Measurements from ENCODE around the gene ACTA1. TPM values are rescaled to one million over a fixed set of nuclear protein-coding genes. Genes with fewer than 3 reads are reported as not detected.

The ACTA1 gene
- total and polyA plus RNA-seq, 10 of the 15 experiments (the other 5 are each of a cell fraction or from before 2014, with no cell fraction given): 0.05 to 0.35 (median 0.12) TPM; not detected in 7

- no peak for TF ChIP-seq HDAC6 (IDR thresholded peaks at IDR 0.05; ENCODE audit: unreplicated experiment)
- no peak for TF ChIP-seq CBX3 (IDR thresholded peaks at IDR 0.05; ENCODE audit: borderline replicate concordance, low read depth)
- peak; percentile 76; the same call in 2 of the 3 replicates for TF ChIP-seq POU2F2 (IDR thresholded peaks at IDR 0.05; ENCODE audit: borderline replicate concordance, low read depth, low read length)
- TF ChIP-seq, protein P1, sequence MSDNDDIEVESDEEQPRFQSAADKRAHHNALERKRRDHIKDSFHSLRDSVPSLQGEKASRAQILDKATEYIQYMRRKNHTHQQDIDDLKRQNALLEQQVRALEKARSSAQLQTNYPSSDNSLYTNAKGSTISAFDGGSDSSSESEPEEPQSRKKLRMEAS (IDR thresholded peaks at IDR 0.05; ENCODE audit: low read depth, low read length): no peak
- TF ChIP-seq, protein P2, sequence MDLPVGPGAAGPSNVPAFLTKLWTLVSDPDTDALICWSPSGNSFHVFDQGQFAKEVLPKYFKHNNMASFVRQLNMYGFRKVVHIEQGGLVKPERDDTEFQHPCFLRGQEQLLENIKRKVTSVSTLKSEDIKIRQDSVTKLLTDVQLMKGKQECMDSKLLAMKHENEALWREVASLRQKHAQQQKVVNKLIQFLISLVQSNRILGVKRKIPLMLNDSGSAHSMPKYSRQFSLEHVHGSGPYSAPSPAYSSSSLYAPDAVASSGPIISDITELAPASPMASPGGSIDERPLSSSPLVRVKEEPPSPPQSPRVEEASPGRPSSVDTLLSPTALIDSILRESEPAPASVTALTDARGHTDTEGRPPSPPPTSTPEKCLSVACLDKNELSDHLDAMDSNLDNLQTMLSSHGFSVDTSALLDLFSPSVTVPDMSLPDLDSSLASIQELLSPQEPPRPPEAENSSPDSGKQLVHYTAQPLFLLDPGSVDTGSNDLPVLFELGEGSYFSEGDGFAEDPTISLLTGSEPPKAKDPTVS (IDR thresholded peaks at IDR 0.05; ENCODE audit: low read depth, low read length): no peak
- no peak for TF ChIP-seq NR2C1 (IDR thresholded peaks at IDR 0.05)
- no peak for TF ChIP-seq SPI1 (IDR thresholded peaks at IDR 0.05; ENCODE audit: borderline replicate concordance, insufficient read depth, low read depth, low read length)
- TF ChIP-seq SREBF2 (IDR thresholded peaks at IDR 0.05; ENCODE audit: low read length): no peak
- TF ChIP-seq IKZF2 (IDR thresholded peaks at IDR 0.05): peak; percentile 66 to 77; a peak in 3 of 4 replicates
- no peak for TF ChIP-seq NFYB (IDR thresholded peaks at IDR 0.05; ENCODE audit: insufficient read depth, low read depth, low read length)
- peak; percentile 97 for TF ChIP-seq MTA3 (IDR thresholded peaks at IDR 0.05; ENCODE audit: borderline replicate concordance, low read length)
- TF ChIP-seq ATF2 (IDR thresholded peaks at IDR 0.05; ENCODE audit: low read length): peak; percentile 94
- no peak for TF ChIP-seq HDGF (IDR thresholded peaks at IDR 0.05)
- no peak for TF ChIP-seq ASH2L (IDR thresholded peaks at IDR 0.05; ENCODE audit: borderline replicate concordance, low read depth)
- TF ChIP-seq SP1 (IDR thresholded peaks at IDR 0.05; ENCODE audit: low read depth, low read length): no peak
- TF ChIP-seq, protein P3, sequence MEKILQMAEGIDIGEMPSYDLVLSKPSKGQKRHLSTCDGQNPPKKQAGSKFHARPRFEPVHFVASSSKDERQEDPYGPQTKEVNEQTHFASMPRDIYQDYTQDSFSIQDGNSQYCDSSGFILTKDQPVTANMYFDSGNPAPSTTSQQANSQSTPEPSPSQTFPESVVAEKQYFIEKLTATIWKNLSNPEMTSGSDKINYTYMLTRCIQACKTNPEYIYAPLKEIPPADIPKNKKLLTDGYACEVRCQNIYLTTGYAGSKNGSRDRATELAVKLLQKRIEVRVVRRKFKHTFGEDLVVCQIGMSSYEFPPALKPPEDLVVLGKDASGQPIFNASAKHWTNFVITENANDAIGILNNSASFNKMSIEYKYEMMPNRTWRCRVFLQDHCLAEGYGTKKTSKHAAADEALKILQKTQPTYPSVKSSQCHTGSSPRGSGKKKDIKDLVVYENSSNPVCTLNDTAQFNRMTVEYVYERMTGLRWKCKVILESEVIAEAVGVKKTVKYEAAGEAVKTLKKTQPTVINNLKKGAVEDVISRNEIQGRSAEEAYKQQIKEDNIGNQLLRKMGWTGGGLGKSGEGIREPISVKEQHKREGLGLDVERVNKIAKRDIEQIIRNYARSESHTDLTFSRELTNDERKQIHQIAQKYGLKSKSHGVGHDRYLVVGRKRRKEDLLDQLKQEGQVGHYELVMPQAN (conservative IDR thresholded peaks at IDR 0.05): no peak
- TF ChIP-seq MXI1 (IDR thresholded peaks at IDR 0.05; ENCODE audit: low read depth, low read length): no peak
- no peak for TF ChIP-seq BRCA1 (IDR thresholded peaks at IDR 0.05; ENCODE audit: low read depth, low read length)
- peak; percentile 100 for TF ChIP-seq SKIL (IDR thresholded peaks at IDR 0.05; ENCODE audit: low read depth, poor library complexity, severe bottlenecking)
- no peak for TF ChIP-seq MYB (IDR thresholded peaks at IDR 0.05; ENCODE audit: borderline replicate concordance, low read depth, low read length)
- peak; percentile 95 for TF ChIP-seq ZBED1 (IDR thresholded peaks at IDR 0.05; ENCODE audit: borderline replicate concordance)
- TF ChIP-seq RBBP5 (conservative IDR thresholded peaks at IDR 0.05): no peak
- TF ChIP-seq ESRRA (IDR thresholded peaks at IDR 0.05; ENCODE audit: low read length): no peak
Measured at GRCh38 chr1:229440851-229441537, 7.1 kb upstream of the ACTA1 start (continued).

Data from GM12878 (cell line).